ENCODE data around the gene ARID5B. TPM values are rescaled to one million over a fixed set of nuclear protein-coding genes. Genes with fewer than 3 reads are reported as not detected.

ARID5B gene
- total RNA-seq, 2 experiments from 2014 or later: 26.7 to 28.3 TPM

DNA sequence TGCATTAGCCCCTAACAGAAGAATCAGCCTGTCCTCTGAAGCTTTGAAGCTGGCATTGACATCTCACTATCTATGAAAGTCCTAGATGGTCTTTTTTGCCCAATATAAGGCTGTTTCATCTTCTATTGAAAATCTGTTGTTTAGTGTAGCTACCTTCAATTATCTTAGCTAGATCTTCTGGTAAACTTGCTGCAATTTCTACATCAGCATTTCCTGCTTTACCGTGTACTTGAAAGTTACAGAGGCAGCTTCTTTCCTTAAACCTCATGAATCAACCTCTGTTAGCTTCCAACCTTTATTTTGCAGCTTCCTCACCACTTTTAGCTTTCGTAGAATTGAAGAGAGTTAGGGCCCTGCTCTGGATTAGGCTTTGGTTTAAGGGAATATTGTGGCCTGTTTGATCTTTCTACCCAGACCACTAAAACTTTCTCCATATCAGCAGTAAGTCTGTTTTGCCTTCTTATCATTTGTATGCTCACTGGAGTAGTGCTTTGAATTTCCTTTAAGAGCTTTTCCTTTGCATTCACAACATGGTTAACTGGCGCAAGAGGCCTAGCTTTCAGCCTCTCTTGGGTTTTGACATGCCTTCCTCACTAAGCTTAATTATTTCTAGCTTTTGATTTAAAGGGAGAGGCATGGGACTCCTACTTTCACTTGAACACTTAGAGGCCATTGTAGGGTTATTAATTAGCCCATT is 32.5 kb downstream of the ARID5B start:
- Mint-ChIP-seq H3K27me3 (no peaks in the 10 kb centered on the region), H3K9me3 (no peaks in the 10 kb centered on the region), H3K27ac (peak overlapping the region; percentile 72), H3K36me3 (ENCODE audit: low read depth) (peaks cover 55% of the 10 kb centered on the region), H3K4me1 (ENCODE audit: low read depth) (peaks cover 68% of the 10 kb centered on the region), H3K4me3 (no peak overlapping the region)
- no peak for ATAC-seq
- no peak for DNase-seq
- CTCF ChIA-PET: interaction anchor here (0.6 to 10.1 kb wide), 6 partner anchors 10 to 331 kb away, joined by 3 to 98 read pairs (median 4); partner anchors contain the start of gene ARID5B
- TF ChIP-seq, protein P1, sequence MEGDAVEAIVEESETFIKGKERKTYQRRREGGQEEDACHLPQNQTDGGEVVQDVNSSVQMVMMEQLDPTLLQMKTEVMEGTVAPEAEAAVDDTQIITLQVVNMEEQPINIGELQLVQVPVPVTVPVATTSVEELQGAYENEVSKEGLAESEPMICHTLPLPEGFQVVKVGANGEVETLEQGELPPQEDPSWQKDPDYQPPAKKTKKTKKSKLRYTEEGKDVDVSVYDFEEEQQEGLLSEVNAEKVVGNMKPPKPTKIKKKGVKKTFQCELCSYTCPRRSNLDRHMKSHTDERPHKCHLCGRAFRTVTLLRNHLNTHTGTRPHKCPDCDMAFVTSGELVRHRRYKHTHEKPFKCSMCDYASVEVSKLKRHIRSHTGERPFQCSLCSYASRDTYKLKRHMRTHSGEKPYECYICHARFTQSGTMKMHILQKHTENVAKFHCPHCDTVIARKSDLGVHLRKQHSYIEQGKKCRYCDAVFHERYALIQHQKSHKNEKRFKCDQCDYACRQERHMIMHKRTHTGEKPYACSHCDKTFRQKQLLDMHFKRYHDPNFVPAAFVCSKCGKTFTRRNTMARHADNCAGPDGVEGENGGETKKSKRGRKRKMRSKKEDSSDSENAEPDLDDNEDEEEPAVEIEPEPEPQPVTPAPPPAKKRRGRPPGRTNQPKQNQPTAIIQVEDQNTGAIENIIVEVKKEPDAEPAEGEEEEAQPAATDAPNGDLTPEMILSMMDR (IDR thresholded peaks at IDR 0.05): no peak
- intact Hi-C loops (cut with micrococcal nuclease): no loop called here
- POLR2A ChIA-PET: interaction anchor here (0.6 to 2.2 kb wide), 8 partner anchors 11 to 319 kb away, joined by 3 to 14 read pairs (median 4); no protein-coding TSS in a partner anchor

DNA sequence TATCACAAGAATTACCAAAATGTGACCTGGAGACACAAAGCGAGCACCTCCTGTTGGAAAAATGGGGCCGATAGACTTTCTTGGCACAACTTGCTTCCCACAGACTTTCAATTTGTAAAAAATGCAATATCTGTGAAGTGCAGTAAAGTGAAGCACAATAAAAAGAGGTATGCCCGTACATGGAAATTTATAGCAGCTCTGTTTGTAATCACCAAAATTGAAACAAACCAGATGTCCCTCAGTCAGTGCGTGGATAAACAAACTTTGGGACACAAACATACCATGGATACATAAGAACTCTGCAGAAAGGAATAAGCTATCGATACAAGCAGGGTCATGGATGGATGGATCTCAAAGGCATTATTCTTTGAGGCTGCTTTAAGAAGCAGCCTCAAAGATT is 33.6 kb downstream of the ARID5B start:
- peaks cover 49% of the 10 kb centered on the region for H3K36me3 Mint-ChIP-seq (ENCODE audit: low read depth)
- DNase-seq: no peak
- no peak for ATAC-seq
- H3K27ac Mint-ChIP-seq: peak overlapping the region; percentile 39
- ChIA-PET CTCF (interaction anchor here (3.1 to 10.1 kb wide), 2 partner anchors 11 to 32 kb away, joined by 11 to 98 read pairs; partner anchors contain the start of gene ARID5B), POLR2A (interaction anchor here (1.1 to 2.2 kb wide), 4 partner anchors 11 to 54 kb away, joined by 3 to 14 read pairs (median 4); no protein-coding TSS in a partner anchor)
- intact Hi-C loops (cut with micrococcal nuclease): no loop called here
- no peaks in the 10 kb centered on the region for H3K9me3 Mint-ChIP-seq
- TF ChIP-seq, protein P1 (IDR thresholded peaks at IDR 0.05): no peak
- no peaks in the 10 kb centered on the region for H3K27me3 Mint-ChIP-seq
- peaks cover 73% of the 10 kb centered on the region for H3K4me1 Mint-ChIP-seq (ENCODE audit: low read depth)
- no peak overlapping the region for H3K4me3 Mint-ChIP-seq

DNA sequence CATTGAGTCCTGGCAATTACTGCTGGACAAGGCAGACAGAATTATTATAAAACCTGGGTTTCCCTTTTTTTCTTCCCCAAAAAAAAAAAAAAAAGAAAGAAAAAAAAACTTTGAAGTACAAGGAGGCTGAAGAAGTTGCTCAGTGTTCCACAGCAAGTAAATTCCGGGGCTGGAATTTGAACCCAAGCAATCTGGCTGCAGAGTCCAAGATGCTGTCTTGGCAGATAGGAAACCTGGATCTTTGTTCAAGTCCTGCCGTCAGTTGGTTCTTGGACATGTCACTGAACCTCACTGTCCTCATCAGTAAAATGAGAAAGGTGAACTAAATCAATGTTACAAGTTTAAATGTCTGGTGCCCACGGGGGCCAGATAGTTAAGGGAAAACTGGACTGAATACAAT is 35.3 kb downstream of the ARID5B start:
- Mint-ChIP-seq H3K36me3 (ENCODE audit: low read depth) (peaks cover 54% of the 10 kb centered on the region), H3K4me3 (no peak overlapping the region), H3K9me3 (no peaks in the 10 kb centered on the region), H3K27ac (peak overlapping the region; percentile 92), H3K4me1 (ENCODE audit: low read depth) (peaks cover 81% of the 10 kb centered on the region), H3K27me3 (no peaks in the 10 kb centered on the region)
- DNase-seq (no peak), ATAC-seq (no peak)
- TF ChIP-seq, protein P1 (IDR thresholded peaks at IDR 0.05): no peak
- CTCF ChIA-PET: interaction anchor here (0.9 to 10.1 kb wide), 4 partner anchors 33 to 308 kb away, joined by 3 to 98 read pairs (median 4); partner anchors contain the start of gene ARID5B
- POLR2A ChIA-PET: interaction anchor here (0.6 to 12.4 kb wide), 4 partner anchors 25 to 170 kb away, joined by 3 to 137 read pairs (median 4); partner anchors contain the start of gene ARID5B
- intact Hi-C loops (cut with micrococcal nuclease): no loop called here

DNA sequence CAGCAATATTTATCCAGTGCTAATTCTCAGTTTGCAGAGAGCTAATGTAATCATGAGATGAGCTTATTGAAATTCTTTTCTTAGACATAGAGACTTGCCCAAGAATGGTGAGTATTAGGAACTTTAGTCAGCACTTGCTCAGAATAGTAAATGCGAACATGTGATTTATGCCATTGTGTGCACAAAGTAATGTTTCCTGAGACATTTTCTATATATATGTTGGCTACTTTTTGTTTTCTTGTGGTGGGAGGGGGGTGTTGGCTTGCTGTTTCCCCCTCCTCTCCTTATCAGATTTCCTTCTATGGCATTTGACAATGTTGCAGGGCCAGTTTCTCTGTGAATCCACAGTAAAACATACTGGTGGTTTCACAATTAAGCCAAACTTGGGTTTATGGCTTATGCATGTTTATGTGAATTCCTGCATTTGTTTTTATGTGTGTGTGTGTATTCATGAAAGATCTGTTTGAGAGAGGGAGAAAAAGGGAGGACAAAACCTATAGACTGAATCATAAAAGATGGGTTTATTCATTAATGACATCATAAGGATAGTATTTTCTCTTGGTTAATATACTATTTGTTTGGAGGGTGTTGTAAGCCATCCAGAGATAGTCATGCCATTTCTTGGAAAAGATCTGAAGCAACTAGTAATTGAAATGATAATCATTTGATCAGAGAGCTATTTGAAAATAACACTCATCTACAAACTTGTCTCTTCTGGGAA is 36.3 kb downstream of the ARID5B start:
- H3K36me3 Mint-ChIP-seq (ENCODE audit: low read depth): peaks cover 56% of the 10 kb centered on the region
- TF ChIP-seq, protein P1 (IDR thresholded peaks at IDR 0.05): no peak
- H3K4me3 Mint-ChIP-seq: peak overlapping the region; percentile 9
- peak; percentile 41 for ATAC-seq
- intact Hi-C loops (cut with micrococcal nuclease): loop anchor here (2.0 kb wide), 1 partner anchor 51 kb away; no protein-coding TSS in a partner anchor
- peak overlapping the region; percentile 92 for H3K27ac Mint-ChIP-seq
- H3K9me3 Mint-ChIP-seq: no peaks in the 10 kb centered on the region
- CTCF ChIA-PET: interaction anchor here (0.9 to 10.1 kb wide), 9 partner anchors 14 to 307 kb away, joined by 3 to 98 read pairs (median 4); partner anchors contain the start of gene ARID5B
- H3K4me1 Mint-ChIP-seq (ENCODE audit: low read depth): peaks cover 81% of the 10 kb centered on the region
- DNase-seq: no peak
- POLR2A ChIA-PET: interaction anchor here (0.8 to 12.4 kb wide), 7 partner anchors 10 to 306 kb away, joined by 3 to 137 read pairs (median 4); partner anchors contain the start of gene ARID5B
- H3K27me3 Mint-ChIP-seq: no peaks in the 10 kb centered on the region
